Measurements from ENCODE around the gene DONSON.

DONSON gene

DNA sequence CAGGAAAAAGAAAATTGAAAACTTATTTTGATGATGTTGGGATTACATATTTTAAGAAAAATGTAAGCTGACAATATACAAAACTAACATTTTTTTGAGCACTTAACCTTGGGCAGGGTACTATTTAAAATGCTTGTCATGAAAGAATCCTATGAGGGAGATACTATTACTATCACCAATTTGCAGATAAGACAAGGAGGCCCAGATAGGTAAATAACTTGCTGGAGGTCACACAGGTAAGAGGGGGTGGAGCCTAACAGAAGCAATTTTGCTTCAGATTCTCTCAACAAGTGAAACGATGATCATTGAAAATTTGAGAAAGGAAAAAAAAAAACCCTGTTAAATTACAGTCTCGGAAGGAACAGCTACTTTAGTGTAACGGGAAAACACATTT lies 47.8 kb downstream of the DONSON start:
- DNase-seq: no peak

DNA sequence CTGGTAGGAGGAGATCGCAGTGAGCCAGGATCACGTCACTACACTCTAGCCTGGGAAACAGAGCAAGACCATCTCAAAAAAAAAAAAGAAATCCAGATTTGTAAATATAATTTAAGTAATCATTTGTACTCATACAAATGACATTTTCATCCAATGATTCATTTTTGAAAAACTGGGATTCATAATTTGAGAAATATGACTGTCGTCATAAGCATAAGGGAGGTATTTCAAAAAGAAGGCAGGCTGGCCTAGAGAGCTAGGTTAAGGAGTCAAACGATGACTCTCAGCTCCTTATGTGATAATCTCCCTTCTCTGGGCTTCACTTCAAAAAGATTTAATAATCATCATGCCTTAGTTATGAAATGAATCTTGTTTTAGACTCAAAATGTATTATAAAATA lies 48.9 kb downstream of the DONSON start:
- DNase-seq: no peak

DNA sequence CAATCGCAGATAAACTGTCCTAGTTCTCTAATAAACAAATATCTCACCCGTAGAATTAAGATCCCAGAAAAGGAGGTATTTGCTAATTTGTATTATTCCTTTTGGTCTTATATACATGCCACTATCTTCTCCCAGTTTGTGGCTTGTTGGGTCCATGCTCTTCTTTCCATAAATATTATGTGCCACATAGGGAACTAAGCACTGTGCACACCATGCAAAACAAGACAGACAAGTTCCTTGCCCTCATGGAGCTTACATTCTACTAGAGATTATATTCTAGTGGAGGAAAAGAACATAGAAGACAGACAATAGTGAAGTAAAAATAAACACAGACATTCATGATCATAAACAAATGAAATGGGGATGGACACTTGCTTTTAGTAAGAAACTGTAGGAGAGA lies 51.3 kb downstream of the DONSON start:
- no peak for DNase-seq

DNA sequence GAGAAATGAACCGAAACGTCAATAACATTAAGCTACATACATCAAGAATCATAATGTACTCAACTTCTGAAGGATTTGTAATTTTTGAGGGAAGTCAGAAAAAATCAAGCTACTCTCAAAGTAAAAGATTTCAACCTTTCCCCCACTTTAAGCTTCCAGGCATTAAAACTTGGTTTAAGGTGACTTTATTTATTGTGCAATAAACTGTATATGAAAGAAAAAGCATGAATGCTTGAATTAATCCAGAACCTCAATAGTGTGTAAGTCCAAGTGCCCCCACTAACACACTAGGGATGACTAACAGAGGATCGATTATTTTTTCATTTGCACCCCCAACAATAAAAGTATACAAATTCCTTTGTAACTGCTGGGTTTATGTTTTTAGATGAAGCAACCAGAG lies 57.5 kb downstream of the DONSON start:
- DNase-seq: no peak

All from stimulated activated CD4-positive, alpha-beta T cell treated with anti-CD3 and anti-CD28 coated beads, Interleukin-4, amount 100 ng/mL, for 4 hours (primary cell).